A549 (cell line): ENCODE data around the gene F2.

Source experiments
- BHLHE40 ChIP-seq: IDR thresholded peaks from 2 replicates; pipeline ENCODE4 v1.6.1; 2012; ENCODE audit warnings: low read depth, low read length, inconsistent platforms
- ESRRA ChIP-seq: fragments of 150-350 bp; IDR thresholded peaks from 2 replicates; pipeline ENCODE4 v1.6.1; 2014; ENCODE audit warnings: mild to moderate bottlenecking, low read length, borderline replicate concordance
- POLR2A ChIP-seq: IDR thresholded peaks from 2 replicates; pipeline ENCODE4 v1.6.1; 2012; ENCODE audit warnings: mild to moderate bottlenecking, low read length
- TP53 ChIP-seq: fragments of 250-450 bp; sonication (Bioruptor Pico); IDR thresholded peaks from 2 replicates; pipeline ENCODE4 v1.5.0; 2021; ENCODE audit warnings: mild to moderate bottlenecking, moderate library complexity
- TF ChIP-seq, protein P1 (sequence below): fragments of >200 bp; sonication (Bioruptor Twin); formaldehyde crosslinking; IDR thresholded peaks from 3 replicates; pipeline ENCODE4 v1.5.1; 2016

GRCh38 chr11:46672381-46672839, 46.6 kb upstream of the F2 start:
- TF ChIP-seq, protein P1, sequence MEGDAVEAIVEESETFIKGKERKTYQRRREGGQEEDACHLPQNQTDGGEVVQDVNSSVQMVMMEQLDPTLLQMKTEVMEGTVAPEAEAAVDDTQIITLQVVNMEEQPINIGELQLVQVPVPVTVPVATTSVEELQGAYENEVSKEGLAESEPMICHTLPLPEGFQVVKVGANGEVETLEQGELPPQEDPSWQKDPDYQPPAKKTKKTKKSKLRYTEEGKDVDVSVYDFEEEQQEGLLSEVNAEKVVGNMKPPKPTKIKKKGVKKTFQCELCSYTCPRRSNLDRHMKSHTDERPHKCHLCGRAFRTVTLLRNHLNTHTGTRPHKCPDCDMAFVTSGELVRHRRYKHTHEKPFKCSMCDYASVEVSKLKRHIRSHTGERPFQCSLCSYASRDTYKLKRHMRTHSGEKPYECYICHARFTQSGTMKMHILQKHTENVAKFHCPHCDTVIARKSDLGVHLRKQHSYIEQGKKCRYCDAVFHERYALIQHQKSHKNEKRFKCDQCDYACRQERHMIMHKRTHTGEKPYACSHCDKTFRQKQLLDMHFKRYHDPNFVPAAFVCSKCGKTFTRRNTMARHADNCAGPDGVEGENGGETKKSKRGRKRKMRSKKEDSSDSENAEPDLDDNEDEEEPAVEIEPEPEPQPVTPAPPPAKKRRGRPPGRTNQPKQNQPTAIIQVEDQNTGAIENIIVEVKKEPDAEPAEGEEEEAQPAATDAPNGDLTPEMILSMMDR = no peak
- TF ChIP-seq TP53 (CRISPR knock-in tag) (no peak), POLR2A (no peak), BHLHE40 (no peak), ESRRA (no peak)
